ENCODE measurements around the gene COTL1. TPM values are rescaled to one million over a fixed set of nuclear protein-coding genes. Genes with fewer than 3 reads are reported as not detected.
A peak's percentile ranks its signal among the peaks of the same experiment; 100 is the strongest.

Gene COTL1
- 31.8 TPM for total RNA-seq
- 82.7 TPM for polyA plus RNA-seq

DNA sequence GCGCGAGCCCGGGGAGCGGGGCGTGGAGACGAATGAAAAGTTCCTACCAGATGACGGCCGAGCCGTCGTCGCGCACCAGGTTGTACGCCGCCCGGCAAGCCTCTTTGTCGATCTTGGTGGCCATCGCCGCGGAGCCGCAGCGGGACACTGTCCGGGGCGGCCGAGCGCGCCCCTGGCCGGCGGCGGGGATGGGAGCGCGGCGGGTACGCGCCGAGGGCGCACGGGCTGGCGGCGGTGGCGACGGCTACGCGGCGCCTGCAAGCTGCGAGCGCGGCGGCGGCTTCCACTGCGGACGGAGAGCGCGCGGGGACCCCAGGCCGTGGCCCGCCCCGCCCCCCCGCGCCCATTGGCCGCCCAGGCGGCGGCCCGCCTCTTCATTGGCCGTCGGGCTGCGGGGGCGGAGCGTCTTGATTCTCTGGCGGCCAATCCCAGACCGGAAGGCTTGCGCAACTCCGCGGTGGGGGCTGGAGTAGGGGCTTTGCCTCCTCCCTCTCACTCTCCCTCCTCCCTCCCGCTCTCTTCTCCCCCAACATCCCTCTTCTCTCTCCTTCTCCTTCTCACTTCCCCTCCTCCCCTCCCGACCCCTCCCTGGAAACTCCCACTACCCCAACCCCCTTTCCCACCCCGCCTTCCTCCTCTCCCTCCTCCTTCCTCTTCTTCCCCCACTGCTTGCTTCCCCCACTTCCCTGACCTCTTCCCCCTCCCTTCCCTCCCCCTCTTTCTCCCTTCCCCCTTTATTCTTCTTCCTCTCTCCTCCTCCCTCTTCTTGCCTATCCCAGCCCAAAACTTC lies at the start of gene COTL1:
Gene COTL1, minus strand, starts transcription at position 288 of the 790 bp plus-strand sequence. Its CDS starts 164 bp downstream, at position 124.
- under 1% methylated on average over 76 of the region's 76 CpGs for WGBS
- peak; percentile 94 for DNase-seq (ENCODE audit: extremely low spot score)
- Histone ChIP-seq H3K27ac (ENCODE audit: low read depth) (peak within 1 kb of the TSS; percentile 82), H3K36me3 (ENCODE audit: insufficient read depth) (no peaks in the 10 kb centered on the region), H3K4me1 (ENCODE audit: insufficient read depth) (no peaks in the 10 kb centered on the region), H3K4me3 (ENCODE audit: low read depth, low read length) (peak within 1 kb of the TSS; percentile 73)

DNA sequence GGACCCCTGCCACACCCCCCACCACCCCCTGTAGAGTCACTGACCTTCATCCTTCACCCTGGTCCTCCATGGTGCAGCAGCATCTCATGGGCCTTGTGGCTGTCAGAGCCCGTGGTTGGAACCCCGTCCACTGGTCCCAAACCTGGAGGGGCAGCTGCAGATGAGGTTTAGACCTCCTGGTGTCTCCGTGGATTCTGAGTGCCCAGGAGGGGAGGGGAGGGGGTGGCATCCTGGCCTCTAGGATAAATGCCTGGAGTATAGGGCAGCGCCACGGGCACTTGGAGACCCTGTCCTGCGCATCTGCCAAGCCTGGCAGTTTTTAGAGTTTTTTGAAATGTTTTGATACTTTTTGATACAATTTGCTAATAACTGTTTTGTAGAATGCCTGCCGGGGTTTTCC lies 48.0 kb upstream of the COTL1 start:
- Histone ChIP-seq H3K4me1 (ENCODE audit: insufficient read depth) (no peaks in the 10 kb centered on the region), H3K27ac (ENCODE audit: low read depth) (no peak overlapping the region), H3K36me3 (ENCODE audit: insufficient read depth) (peaks cover 5% of the 10 kb centered on the region), H3K4me3 (ENCODE audit: low read depth, low read length) (no peak overlapping the region)
- DNase-seq (ENCODE audit: extremely low spot score), result no peak
- 90% methylated on average over 7 of the region's 7 CpGs for WGBS

- H3K4me1 ChIP-seq (ENCODE audit: insufficient read depth), result no peaks in the 10 kb centered on the region
- WGBS, result 75% methylated on average over 2 of the region's 2 CpGs
- DNase-seq (ENCODE audit: extremely low spot score), result no peak
- peaks cover 5% of the 10 kb centered on the region for H3K36me3 ChIP-seq (ENCODE audit: insufficient read depth)
- H3K4me3 ChIP-seq (ENCODE audit: low read depth, low read length), result no peak overlapping the region
- H3K27ac ChIP-seq (ENCODE audit: low read depth), result no peak overlapping the region
Observed at GRCh38 chr16:84665359-84665758, 47.5 kb upstream of the COTL1 start.

GRCh38 chr16:84663433-84664101 lies 45.7 kb upstream of the COTL1 start:
- H3K4me3 ChIP-seq (ENCODE audit: low read depth, low read length), result no peak overlapping the region
- DNase-seq (ENCODE audit: extremely low spot score), result no peak
- WGBS, result 66% methylated on average over 9 of the region's 9 CpGs
- H3K27ac ChIP-seq (ENCODE audit: low read depth), result no peak overlapping the region
- H3K36me3 ChIP-seq (ENCODE audit: insufficient read depth), result peaks cover 5% of the 10 kb centered on the region
- no peaks in the 10 kb centered on the region for H3K4me1 ChIP-seq (ENCODE audit: insufficient read depth)

- Histone ChIP-seq H3K4me1 (ENCODE audit: insufficient read depth) (no peaks in the 10 kb centered on the region), H3K36me3 (ENCODE audit: insufficient read depth) (peaks cover 5% of the 10 kb centered on the region), H3K27ac (ENCODE audit: low read depth) (no peak overlapping the region), H3K4me3 (ENCODE audit: low read depth, low read length) (no peak overlapping the region)
- WGBS, result 86% methylated on average over 9 of the region's 9 CpGs
- no peak for DNase-seq (ENCODE audit: extremely low spot score)
Observed at GRCh38 chr16:84662471-84662870, 44.6 kb upstream of the COTL1 start.

DNA sequence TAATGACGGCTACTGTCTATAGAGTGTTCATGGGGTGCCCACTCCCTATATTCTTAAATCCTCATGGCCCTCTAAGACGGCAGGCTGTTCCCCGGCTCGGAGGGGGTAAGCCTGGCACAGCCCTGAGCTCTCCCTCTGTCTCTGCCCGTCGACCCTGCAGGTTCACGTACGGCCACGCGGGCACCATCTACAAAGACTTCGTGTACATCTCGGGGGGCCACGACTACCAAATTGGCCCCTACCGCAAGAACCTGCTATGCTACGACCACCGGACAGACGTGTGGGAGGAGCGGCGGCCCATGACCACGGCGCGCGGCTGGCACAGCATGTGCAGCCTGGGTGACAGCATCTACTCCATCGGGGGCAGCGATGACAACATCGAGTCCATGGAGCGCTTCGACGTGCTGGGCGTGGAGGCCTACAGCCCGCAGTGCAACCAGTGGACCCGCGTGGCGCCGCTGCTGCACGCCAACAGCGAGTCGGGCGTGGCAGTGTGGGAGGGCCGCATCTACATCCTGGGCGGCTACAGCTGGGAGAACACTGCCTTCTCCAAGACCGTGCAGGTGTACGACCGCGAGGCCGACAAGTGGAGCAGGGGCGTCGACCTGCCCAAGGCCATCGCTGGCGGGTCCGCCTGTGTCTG lies 43.7 kb upstream of the COTL1 start:
- Histone ChIP-seq H3K27ac (ENCODE audit: low read depth) (no peak overlapping the region), H3K4me3 (ENCODE audit: low read depth, low read length) (no peak overlapping the region), H3K4me1 (ENCODE audit: insufficient read depth) (no peaks in the 10 kb centered on the region), H3K36me3 (ENCODE audit: insufficient read depth) (peaks cover 5% of the 10 kb centered on the region)
- WGBS, result 96% methylated on average over 51 of the region's 51 CpGs
- no peak for DNase-seq (ENCODE audit: extremely low spot score)

GRCh38 chr16:84660973-84661372 lies 43.1 kb upstream of the COTL1 start:
- DNase-seq (ENCODE audit: extremely low spot score), result no peak
- 73% methylated on average over 7 of the region's 7 CpGs for WGBS

DNA sequence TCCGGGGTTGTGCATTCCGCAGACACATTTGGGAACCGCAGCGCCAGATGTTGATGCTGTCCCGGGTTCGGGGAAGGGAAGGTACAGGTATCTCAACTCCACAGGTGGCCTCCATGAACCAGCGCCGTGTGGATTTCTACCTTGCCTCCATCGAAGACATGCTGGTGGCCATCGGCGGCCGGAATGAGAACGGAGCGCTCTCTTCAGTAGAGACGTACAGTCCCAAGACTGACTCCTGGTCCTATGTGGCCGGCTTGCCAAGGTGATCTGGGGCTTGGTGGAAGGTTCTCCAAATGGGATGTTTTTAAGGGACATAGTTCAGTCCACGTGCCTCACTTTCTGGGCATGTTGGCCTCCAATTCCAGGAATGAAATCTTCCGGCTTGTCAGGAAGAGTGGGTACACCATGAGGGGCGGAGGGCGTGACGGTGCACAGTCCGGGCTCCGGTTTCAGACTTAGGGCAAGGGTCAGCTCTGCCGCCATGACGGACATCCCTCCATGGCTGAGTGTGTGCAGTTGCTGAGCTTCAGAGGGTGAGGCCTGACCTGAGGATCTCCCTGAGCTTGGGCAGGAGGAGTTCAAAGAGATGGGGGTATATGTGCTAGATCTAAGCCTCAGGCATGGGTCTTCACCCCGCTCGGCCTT lies 41.9 kb upstream of the COTL1 start:
- no peak for DNase-seq (ENCODE audit: extremely low spot score)
- H3K4me1 ChIP-seq (ENCODE audit: insufficient read depth), result no peaks in the 10 kb centered on the region
- peaks cover 5% of the 10 kb centered on the region for H3K36me3 ChIP-seq (ENCODE audit: insufficient read depth)
- 96% methylated on average over 27 of the region's 27 CpGs for WGBS
- H3K4me3 ChIP-seq (ENCODE audit: low read depth, low read length), result no peak overlapping the region
- H3K27ac ChIP-seq (ENCODE audit: low read depth), result no peak overlapping the region

More at GRCh38 chr16:84660973-84661372, 43.1 kb upstream of the COTL1 start:
- Histone ChIP-seq H3K27ac (ENCODE audit: low read depth) (no peak overlapping the region), H3K4me3 (ENCODE audit: low read depth, low read length) (no peak overlapping the region), H3K36me3 (ENCODE audit: insufficient read depth) (peaks cover 5% of the 10 kb centered on the region), H3K4me1 (ENCODE audit: insufficient read depth) (no peaks in the 10 kb centered on the region)

GRCh38 chr16:84658690-84659089 lies 40.8 kb upstream of the COTL1 start:
- H3K4me1 ChIP-seq (ENCODE audit: insufficient read depth), result no peaks in the 10 kb centered on the region
- H3K27ac ChIP-seq (ENCODE audit: low read depth), result no peak overlapping the region
- no peak overlapping the region for H3K4me3 ChIP-seq (ENCODE audit: low read depth, low read length)
- no peak for DNase-seq (ENCODE audit: extremely low spot score)
- WGBS, result 88% methylated on average over 11 of the region's 11 CpGs
- H3K36me3 ChIP-seq (ENCODE audit: insufficient read depth), result peaks cover 5% of the 10 kb centered on the region

- Histone ChIP-seq H3K4me3 (ENCODE audit: low read depth, low read length) (no peak overlapping the region), H3K36me3 (ENCODE audit: insufficient read depth) (peaks cover 5% of the 10 kb centered on the region), H3K27ac (ENCODE audit: low read depth) (no peak overlapping the region), H3K4me1 (ENCODE audit: insufficient read depth) (no peaks in the 10 kb centered on the region)
- DNase-seq (ENCODE audit: extremely low spot score), result no peak
- 98% methylated on average over 50 of the region's 50 CpGs for WGBS
Observed at GRCh38 chr16:84657229-84657837, 39.5 kb upstream of the COTL1 start.

DNA sequence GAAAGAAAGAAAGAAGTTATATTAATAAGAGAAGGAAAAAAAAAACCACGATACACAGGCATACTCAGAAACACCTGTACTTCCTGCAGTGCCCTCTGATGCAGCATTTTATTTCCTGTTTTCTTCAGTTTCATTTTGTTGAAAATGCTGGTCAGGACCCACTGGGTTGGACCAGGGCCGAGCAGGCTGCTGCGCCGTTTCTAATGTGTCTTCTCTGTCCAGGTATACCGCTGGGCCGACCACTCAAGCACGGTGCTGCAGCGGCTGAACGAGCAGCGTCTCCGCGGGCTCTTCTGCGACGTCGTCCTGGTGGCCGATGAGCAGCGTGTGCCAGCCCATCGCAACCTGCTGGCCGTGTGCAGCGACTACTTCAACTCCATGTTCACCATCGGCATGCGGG lies 38.8 kb upstream of the COTL1 start:
- Histone ChIP-seq H3K27ac (ENCODE audit: low read depth) (no peak overlapping the region), H3K4me1 (ENCODE audit: insufficient read depth) (no peaks in the 10 kb centered on the region), H3K4me3 (ENCODE audit: low read depth, low read length) (no peak overlapping the region), H3K36me3 (ENCODE audit: insufficient read depth) (peaks cover 5% of the 10 kb centered on the region)
- WGBS, result 95% methylated on average over 22 of the region's 22 CpGs
- no peak for DNase-seq (ENCODE audit: extremely low spot score)

DNA sequence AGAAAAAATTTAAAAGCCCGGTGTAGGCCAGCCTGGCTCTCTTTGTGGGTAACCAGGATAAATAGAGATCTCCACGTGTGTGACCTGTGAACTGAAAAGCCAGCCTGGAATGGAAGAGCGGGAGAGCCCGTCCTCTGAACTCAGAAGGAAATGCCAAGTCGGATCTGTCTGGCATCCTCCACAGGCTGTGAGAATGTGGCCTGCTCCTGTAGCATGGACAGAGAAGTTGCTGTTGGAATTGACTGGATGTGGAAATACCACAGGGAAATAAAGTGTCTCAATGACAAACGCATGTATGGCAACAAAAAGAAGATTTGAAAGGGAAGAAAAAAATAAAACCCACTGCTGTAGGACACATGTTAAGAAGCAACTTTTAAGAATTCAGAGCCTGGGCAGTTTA lies 37.1 kb upstream of the COTL1 start:
- 61% methylated on average over 6 of the region's 6 CpGs for WGBS
- H3K4me1 ChIP-seq (ENCODE audit: insufficient read depth), result no peaks in the 10 kb centered on the region
- peaks cover 4% of the 10 kb centered on the region for H3K36me3 ChIP-seq (ENCODE audit: insufficient read depth)

GRCh38 chr16:84654238-84654637 lies 36.4 kb upstream of the COTL1 start:
- Histone ChIP-seq H3K27ac (ENCODE audit: low read depth) (no peak overlapping the region), H3K4me3 (ENCODE audit: low read depth, low read length) (no peak overlapping the region), H3K36me3 (ENCODE audit: insufficient read depth) (peaks cover 4% of the 10 kb centered on the region), H3K4me1 (ENCODE audit: insufficient read depth) (no peaks in the 10 kb centered on the region)
- DNase-seq (ENCODE audit: extremely low spot score), result no peak
- WGBS, result 88% methylated on average over 3 of the region's 3 CpGs

More for the DNA sequence above, 37.1 kb upstream of the COTL1 start:
- DNase-seq (ENCODE audit: extremely low spot score), result no peak
- Histone ChIP-seq H3K27ac (ENCODE audit: low read depth) (no peak overlapping the region), H3K4me3 (ENCODE audit: low read depth, low read length) (no peak overlapping the region)
